SK-N-SH treated with all-trans-retinoic acid at 6 μM for 48 hours (cell line): ENCODE measurements around the gene PIMREG.

Source experiments
- ATAC-seq: fragments of 200-7000 bp; cut with Tn5 transposase; 3 replicates; pipeline ENCODE4 v1.9.1; 2020; ENCODE audit warnings: mild to moderate bottlenecking, moderate library complexity
- ARNTL ChIP-seq: fragments of 450-650 bp; formaldehyde crosslinking; IDR thresholded peaks from 2 replicates; pipeline ENCODE4 v1.5.0; 2020; ENCODE audit warnings: low read depth, mild to moderate bottlenecking, moderate library complexity, borderline replicate concordance
- BACH2 ChIP-seq: fragments of 250-450 bp; sonication (Bioruptor Pico); IDR thresholded peaks from 2 replicates; pipeline ENCODE4 v1.9.0; 2021; ENCODE audit warnings: mild to moderate bottlenecking, borderline replicate concordance
- CREB5 ChIP-seq: fragments of 250-450 bp; sonication (Bioruptor Pico); IDR thresholded peaks from 2 replicates; pipeline ENCODE4 v1.5.1; 2020; ENCODE audit warnings: low read depth, mild to moderate bottlenecking, moderate library complexity
- CSDC2 ChIP-seq: fragments of 250-450 bp; sonication (Bioruptor Pico); IDR thresholded peaks from 2 replicates; pipeline ENCODE4 v1.5.0; 2020; ENCODE audit warnings: mild to moderate bottlenecking, moderate library complexity
- CSRNP3 ChIP-seq: fragments of 250-450 bp; sonication (Bioruptor Pico); IDR thresholded peaks from 2 replicates; pipeline ENCODE4 v1.5.1; 2021; ENCODE audit warnings: mild to moderate bottlenecking, moderate library complexity
- ESRRG ChIP-seq: fragments of 250-450 bp; sonication (Bioruptor Pico); IDR thresholded peaks from 2 replicates; pipeline ENCODE4 v1.6.1; 2021; ENCODE audit warnings: mild to moderate bottlenecking
- GLIS3 ChIP-seq: fragments of 250-450 bp; sonication (Bioruptor Pico); IDR thresholded peaks from 2 replicates; pipeline ENCODE4 v1.5.0; 2020; ENCODE audit warnings: mild to moderate bottlenecking, moderate library complexity
- ISL1 ChIP-seq: fragments of 250-450 bp; sonication (Bioruptor Pico); IDR thresholded peaks from 2 replicates; pipeline ENCODE4 v2.1.2; 2022; ENCODE audit warnings: mild to moderate bottlenecking, moderate library complexity
- OSR1 ChIP-seq: fragments of 250-450 bp; sonication (Bioruptor Pico); IDR thresholded peaks from 2 replicates; pipeline ENCODE4 v1.8.0; 2022; ENCODE audit warnings: moderate library complexity, mild to moderate bottlenecking, inconsistent platforms
- PATZ1 ChIP-seq: fragments of 250-450 bp; sonication (Bioruptor Pico); IDR thresholded peaks from 2 replicates; pipeline ENCODE4 v1.8.0; 2020; ENCODE audit warnings: mild to moderate bottlenecking, moderate library complexity, borderline replicate concordance
- POU6F1 ChIP-seq: fragments of 250-450 bp; sonication (Bioruptor Pico); IDR thresholded peaks from 2 replicates; pipeline ENCODE4 v1.8.0; 2021; ENCODE audit warnings: low read depth, mild to moderate bottlenecking, moderate library complexity, borderline replicate concordance
- PPARA ChIP-seq: fragments of 250-450 bp; sonication (Bioruptor Pico); IDR thresholded peaks from 2 replicates; pipeline ENCODE4 v1.5.0; 2020; ENCODE audit warnings: mild to moderate bottlenecking, borderline replicate concordance
- RARB ChIP-seq: fragments of 250-450 bp; sonication (Bioruptor Pico); IDR thresholded peaks from 2 replicates; pipeline ENCODE4 v1.8.0; 2021; ENCODE audit warnings: mild to moderate bottlenecking, moderate library complexity
- SNAI2 ChIP-seq: fragments of 250-450 bp; sonication (Bioruptor Pico); IDR thresholded peaks from 2 replicates; pipeline ENCODE4 v1.5.0; 2020; ENCODE audit warnings: mild to moderate bottlenecking, moderate library complexity
- TCF4 ChIP-seq: fragments of 250-450 bp; sonication (Bioruptor Pico); IDR thresholded peaks from 2 replicates; pipeline ENCODE4 v1.8.0; 2021; ENCODE audit warnings: mild to moderate bottlenecking, moderate library complexity, borderline replicate concordance
- TOX ChIP-seq: fragments of 250-450 bp; sonication (Bioruptor Pico); IDR thresholded peaks from 2 replicates; pipeline ENCODE4 v1.8.0; 2021; ENCODE audit warnings: mild to moderate bottlenecking, moderate library complexity, borderline replicate concordance
- TSHZ2 ChIP-seq: fragments of 250-450 bp; sonication (Bioruptor Pico); IDR thresholded peaks from 2 replicates; pipeline ENCODE4 v1.5.0; 2020; ENCODE audit warnings: mild to moderate bottlenecking, moderate library complexity
- ZC3H10 ChIP-seq: fragments of 250-450 bp; sonication (Bioruptor Pico); IDR thresholded peaks from 2 replicates; pipeline ENCODE4 v1.5.1; 2021; ENCODE audit warnings: mild to moderate bottlenecking, moderate library complexity
- ZFP3 ChIP-seq: fragments of 250-450 bp; sonication (Bioruptor Pico); IDR thresholded peaks from 2 replicates; pipeline ENCODE4 v1.5.0; 2020; ENCODE audit warnings: mild to moderate bottlenecking, moderate library complexity
- ZFP30 ChIP-seq: fragments of 450-650 bp; formaldehyde crosslinking; IDR thresholded peaks from 2 replicates; pipeline ENCODE4 v1.5.0; 2022; ENCODE audit warnings: mild to moderate bottlenecking, moderate library complexity
- ZNF565 ChIP-seq: fragments of 450-650 bp; formaldehyde crosslinking; conservative IDR thresholded peaks from 2 replicates; pipeline ENCODE4 v1.5.0; 2020; ENCODE audit warnings: low read depth, mild to moderate bottlenecking, moderate library complexity
- ZNF70 ChIP-seq: fragments of 450-650 bp; formaldehyde crosslinking; IDR thresholded peaks from 2 replicates; pipeline ENCODE4 v1.5.0; 2020; ENCODE audit warnings: mild to moderate bottlenecking, moderate library complexity
- ZNF8 ChIP-seq: fragments of 450-650 bp; formaldehyde crosslinking; IDR thresholded peaks from 2 replicates; pipeline ENCODE4 v1.5.0; 2020; ENCODE audit warnings: mild to moderate bottlenecking, moderate library complexity

Gene PIMREG

GRCh38 chr17:6489016-6489550 lies 44.8 kb downstream of the PIMREG start:
- TF ChIP-seq ZNF565 = no peak
- no peak for TF ChIP-seq ZNF70
- TF ChIP-seq TSHZ2 = no peak
- TF ChIP-seq TOX = no peak
- no peak for TF ChIP-seq PATZ1 (CRISPR knock-in tag)
- no peak for TF ChIP-seq SNAI2 (CRISPR knock-in tag)
- no peak for TF ChIP-seq GLIS3
- no peak for TF ChIP-seq ZC3H10
- no peak for TF ChIP-seq ESRRG (CRISPR knock-in tag)
- no peak for TF ChIP-seq ZFP3 (CRISPR knock-in tag)
- no peak for TF ChIP-seq ZNF8 (CRISPR knock-in tag)
- no peak for TF ChIP-seq RARB (CRISPR knock-in tag)
- TF ChIP-seq OSR1 (CRISPR knock-in tag) = no peak
- ATAC-seq = no peak

GRCh38 chr17:6491071-6491700 lies 46.9 kb downstream of the PIMREG start:
- no peak for ATAC-seq
- no peak for TF ChIP-seq PPARA (CRISPR knock-in tag)
- no peak for TF ChIP-seq ZFP30 (CRISPR knock-in tag)
- TF ChIP-seq CSDC2 = no peak
- no peak for TF ChIP-seq BACH2 (CRISPR knock-in tag)
- no peak for TF ChIP-seq GLIS3
- no peak for TF ChIP-seq ESRRG (CRISPR knock-in tag)
- no peak for TF ChIP-seq ISL1 (CRISPR knock-in tag)
- TF ChIP-seq ARNTL (CRISPR knock-in tag) = no peak
- no peak for TF ChIP-seq CREB5 (CRISPR knock-in tag)

GRCh38 chr17:6492892-6493674 lies 48.8 kb downstream of the PIMREG start:
- ATAC-seq = no peak
- TF ChIP-seq ARNTL (CRISPR knock-in tag) (no peak), ZC3H10 (no peak), ZFP30 (CRISPR knock-in tag) (no peak), CREB5 (CRISPR knock-in tag) (no peak), ISL1 (CRISPR knock-in tag) (no peak), CSDC2 (no peak), CSRNP3 (no peak), ZNF8 (CRISPR knock-in tag) (no peak), PATZ1 (CRISPR knock-in tag) (no peak), PPARA (CRISPR knock-in tag) (no peak), TCF4 (CRISPR knock-in tag) (no peak), SNAI2 (CRISPR knock-in tag) (no peak), RARB (CRISPR knock-in tag) (no peak), POU6F1 (CRISPR knock-in tag) (no peak), OSR1 (CRISPR knock-in tag) (no peak), TOX (no peak)
